ENCODE results near the gene TNFRSF14.
A peak's percentile ranks its signal among the peaks of the same experiment; 100 is the strongest.
"Not testable (repeated sequence)": the region's sequence is repeated elsewhere in the genome, so short reads cannot be mapped to it uniquely, and the experiment has no call there.

The TNFRSF14 gene

GRCh38 chr1:2539312-2539907 is 16.8 kb upstream of the TNFRSF14 start:
- DNase-seq, result no peak

- no peak for DNase-seq
These were observed 15.2 kb upstream of the TNFRSF14 start for GRCh38 chr1:2540816-2541492.

DNA sequence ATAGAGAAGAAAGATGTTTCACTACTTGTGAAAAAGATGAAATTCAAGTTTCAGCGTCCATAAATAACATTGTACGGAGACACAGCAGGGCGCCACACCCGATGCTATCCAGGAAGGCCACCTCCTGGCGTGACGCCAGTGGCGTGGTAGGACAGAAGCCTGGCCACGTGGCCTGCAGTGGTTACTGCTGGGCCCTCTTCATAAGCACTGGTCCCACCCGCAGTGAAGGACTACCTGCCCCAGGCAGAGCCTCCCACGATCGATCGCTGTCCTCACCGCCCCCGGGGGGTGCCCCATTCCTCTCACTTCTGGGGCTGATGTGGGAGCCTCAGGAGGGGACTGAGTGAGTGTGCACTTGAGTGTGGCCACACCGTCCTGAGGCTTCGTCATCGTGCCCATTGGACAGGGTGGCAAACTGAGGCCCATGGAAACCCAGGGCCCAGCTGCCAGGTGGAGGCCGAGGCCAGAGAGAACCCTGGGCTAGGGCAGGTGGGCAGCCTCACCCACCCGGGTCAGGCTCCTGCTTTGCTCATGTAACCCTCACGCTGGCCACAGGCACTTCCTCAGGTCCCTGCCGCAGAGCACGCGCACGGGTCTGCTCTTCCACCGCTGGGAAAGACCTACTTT is 14.4 kb upstream of the TNFRSF14 start:
- no peak for DNase-seq

- DNase-seq, result no peak
These were observed 13.8 kb upstream of the TNFRSF14 start for GRCh38 chr1:2542246-2542915.

DNA sequence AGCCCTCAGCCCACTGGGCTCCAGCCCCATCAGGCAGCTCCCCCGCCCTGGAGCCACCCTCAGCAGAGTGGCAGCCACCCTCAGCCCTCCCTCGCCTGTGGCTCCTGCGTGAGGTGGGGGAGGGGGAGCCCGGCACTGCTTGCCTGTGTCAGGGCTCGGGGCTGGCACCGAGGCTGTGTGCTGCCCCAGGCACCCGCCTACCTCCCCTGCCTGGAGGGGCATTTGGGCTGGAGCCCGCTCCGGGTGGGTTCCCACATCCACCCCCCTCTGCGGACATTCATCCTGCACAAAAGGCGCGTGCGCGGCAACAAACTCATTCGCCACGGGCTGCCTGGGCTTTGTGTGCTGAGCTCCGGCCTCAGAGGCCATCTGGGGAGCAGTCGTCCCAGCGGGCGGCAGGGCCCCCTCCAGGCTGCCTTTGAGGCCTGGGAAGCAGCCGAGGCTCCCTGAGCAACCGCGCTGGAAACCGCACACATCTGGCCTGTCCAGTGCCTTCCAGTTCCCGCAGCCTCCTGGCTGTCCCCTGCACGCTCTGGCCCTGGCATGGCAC is 12.6 kb upstream of the TNFRSF14 start:
- DNase-seq, result peak; percentile 28

- DNase-seq, result no peak
These were observed 11.9 kb upstream of the TNFRSF14 start for GRCh38 chr1:2544093-2544874.

GRCh38 chr1:2544875-2545640 is 11.1 kb upstream of the TNFRSF14 start:
- no peak for DNase-seq

DNA sequence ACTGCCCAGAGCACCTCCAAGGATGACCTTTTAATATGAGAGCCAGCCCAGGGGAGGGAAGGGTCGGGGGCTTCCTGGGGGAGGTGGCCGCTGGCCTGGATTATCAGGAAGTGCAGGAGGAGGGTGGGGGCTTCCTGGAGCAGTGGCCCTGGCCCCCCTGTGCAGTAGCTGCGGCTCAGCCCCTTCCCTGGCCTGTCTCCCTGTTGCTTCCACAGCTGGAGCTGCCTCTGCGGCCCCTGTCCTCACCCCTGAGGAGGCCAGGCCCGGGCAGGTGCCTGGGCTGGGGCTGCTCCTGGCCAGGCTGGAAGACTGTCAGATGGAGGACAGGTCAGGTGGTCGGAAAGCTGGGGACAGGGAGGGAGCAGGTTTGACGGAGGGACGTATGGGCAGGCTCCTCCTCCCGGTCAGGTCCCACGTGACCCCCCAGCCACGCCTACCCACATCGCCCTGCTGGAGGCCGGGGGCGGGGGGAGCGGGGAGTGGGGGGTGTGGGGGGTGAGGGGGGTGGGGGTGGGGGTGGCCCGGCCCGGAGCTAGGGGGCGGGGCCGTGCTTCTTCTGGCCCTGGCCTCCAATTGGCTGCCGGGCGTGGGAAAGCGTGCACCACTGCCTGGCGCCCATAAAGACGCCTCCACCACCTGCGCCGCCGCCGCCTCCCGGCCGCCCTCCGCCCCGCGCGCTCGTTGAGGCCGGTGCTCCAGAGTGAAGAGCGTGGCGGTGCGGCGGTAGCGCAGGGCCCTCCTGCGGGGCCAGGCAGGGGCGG is 10.2 kb upstream of the TNFRSF14 start:
- peak; percentile 76 for DNase-seq

DNA sequence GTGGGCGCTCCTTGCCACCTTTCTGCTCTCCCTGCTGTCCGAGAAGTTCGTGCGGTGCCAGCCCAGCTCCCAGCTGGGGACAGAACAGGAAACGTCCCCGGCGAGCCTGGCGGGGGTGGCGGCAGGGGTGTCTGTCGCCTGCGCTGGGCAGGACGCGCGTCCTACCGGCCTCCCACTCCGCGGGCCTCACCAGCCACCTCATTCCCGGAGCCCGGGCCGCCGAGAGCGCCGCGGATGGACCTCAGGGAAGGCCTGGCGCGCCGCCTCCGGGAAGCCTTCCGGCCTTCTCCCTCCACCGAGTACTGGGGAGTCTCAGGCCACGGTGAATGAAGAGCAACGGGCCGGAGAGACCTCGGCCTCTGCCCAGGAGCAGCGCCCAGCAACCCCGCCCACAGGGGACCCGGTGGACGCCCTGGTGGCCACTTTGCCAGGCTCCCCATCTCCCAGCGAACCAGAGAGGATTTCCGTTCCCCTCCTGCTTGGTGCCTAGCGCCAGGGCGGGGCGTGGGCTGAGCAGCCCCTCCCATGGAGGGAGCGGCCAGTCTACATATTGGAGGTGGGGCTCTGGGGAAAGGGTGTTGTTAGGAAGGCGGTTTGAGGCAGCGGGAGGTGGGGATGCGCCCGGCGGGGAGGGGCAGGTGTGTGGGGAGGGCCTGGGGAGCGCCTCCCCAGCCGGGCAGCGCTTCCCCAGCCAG is 9.5 kb upstream of the TNFRSF14 start:
- DNase-seq, result peak; percentile 60

GRCh38 chr1:2547210-2548067 is 8.7 kb upstream of the TNFRSF14 start:
- no peak for DNase-seq

DNA sequence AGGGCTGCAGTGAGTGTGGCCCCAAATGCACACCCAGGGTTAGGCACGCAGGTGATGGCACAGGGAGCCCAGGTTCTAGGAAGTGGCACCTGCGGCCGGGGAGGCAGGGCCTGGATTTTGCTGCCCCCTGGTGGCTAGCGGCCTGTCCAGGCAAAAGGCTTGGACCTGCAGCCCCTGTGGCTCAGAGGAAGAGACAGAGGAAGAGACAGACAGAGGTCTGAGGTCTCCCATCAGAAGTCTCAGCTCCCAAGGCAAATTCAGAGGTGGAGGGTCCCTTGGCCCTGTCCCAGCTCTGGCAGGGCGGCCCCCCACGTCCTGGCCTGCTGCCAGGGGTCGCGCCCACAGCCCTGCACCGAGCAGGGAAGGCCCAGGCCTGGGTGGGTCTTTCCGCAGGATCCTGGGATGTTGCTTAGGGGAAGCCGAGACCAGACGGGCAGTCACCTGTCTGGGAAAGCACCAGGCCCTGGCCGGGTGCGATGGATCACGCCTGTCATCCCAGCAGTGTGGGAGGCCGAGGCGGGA is 8.0 kb upstream of the TNFRSF14 start:
- DNase-seq, result peak; percentile 60

- not testable (repeated sequence) for DNase-seq
These were observed 6.7 kb upstream of the TNFRSF14 start for GRCh38 chr1:2549367-2550029.

GRCh38 chr1:2550309-2550861 is 5.8 kb upstream of the TNFRSF14 start:
- DNase-seq, result not testable (repeated sequence)

DNA sequence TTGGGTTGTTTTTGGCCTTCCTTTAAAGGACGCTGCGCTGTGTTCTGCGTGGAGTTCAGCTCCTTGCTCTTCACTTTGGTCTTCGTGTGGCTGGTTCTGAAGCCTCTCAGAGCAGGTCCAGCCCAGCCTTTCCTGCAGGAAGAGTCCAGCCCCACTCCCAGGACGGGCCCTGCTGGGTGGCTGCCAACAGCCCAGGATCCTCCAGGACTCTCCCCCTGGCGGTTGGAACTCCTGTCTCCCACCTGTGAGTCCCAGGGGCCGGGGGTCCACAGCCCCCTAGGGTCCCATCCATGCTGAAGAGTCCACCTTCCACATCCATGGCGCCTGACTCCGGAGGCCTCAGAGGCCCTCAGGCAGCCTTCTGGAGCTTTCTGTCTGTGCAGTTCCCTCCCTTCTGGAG is 4.6 kb upstream of the TNFRSF14 start:
- not testable (repeated sequence) for DNase-seq

GRCh38 chr1:2552189-2552588 is 4.0 kb upstream of the TNFRSF14 start:
- no peak for DNase-seq

- not testable (repeated sequence) for DNase-seq
These were observed 3.1 kb upstream of the TNFRSF14 start for GRCh38 chr1:2553076-2553475.

GRCh38 chr1:2553871-2554620 is 2.1 kb upstream of the TNFRSF14 start:
- DNase-seq, result no peak

Measured in GF-D8 (cell line).